ENCODE data around the gene LBX1. TPM values are rescaled to one million over a fixed set of nuclear protein-coding genes. Genes with fewer than 3 reads are reported as not detected.

Gene LBX1
- total RNA-seq, 4 donors from 2014 or later = 0.60 TPM; not detected in 3

GRCh38 chr10:101261702-101262101, 32.4 kb upstream of the LBX1 start:
- peaks cover 0 to 62% of the 10 kb centered on the region in 2 donors for H3K27me3 ChIP-seq

DNA sequence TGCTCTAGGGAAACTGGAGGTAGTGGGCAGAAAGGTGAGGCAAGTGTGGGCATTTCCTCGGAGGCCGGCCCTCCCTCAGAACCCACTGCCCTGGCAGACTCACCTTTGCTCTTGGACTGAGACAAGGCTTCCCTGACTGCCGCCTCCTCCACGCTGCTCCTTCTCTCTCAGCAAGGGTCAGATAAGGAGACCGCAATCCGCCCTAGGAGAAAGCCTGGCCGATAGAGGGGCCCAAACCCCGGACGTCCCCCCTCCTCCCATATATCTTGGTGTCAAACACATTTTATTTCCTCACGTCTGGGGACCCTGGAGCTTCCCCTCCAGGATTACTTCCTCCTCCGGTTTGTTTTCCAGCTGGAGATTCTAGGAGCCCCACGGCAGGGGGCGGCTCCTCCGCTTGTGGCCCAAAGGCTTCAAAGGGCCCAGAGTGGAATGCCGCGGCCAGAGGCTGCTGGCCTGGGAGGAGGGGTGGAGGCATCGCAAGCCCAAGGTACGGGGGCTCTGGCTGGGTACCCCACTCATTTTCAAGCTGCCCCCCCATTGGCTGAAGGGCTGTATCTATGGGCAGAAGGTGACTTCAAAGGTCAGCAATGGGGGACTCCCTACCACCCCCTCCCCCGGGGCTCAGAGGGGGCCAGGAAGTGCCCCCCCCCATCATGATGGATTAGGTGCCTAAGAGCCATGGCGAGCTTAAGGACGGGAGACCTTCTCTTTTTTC, 31.7 kb upstream of the LBX1 start:
- H3K4me1 ChIP-seq = no peaks in the 10 kb centered on the region
- H3K4me3 ChIP-seq = no peak overlapping the region
- H3K27me3 ChIP-seq = peaks cover 0 to 58% of the 10 kb centered on the region in 2 donors
- no peaks in the 10 kb centered on the region for H3K36me3 ChIP-seq
- WGBS, 2 donors = 25 to 32% methylated on average over 21 of the region's 21 CpGs
- H3K27ac ChIP-seq = no peak overlapping the region
- no peak for DNase-seq (ENCODE audit: low spot score in 2 of 2)
- TF ChIP-seq POLR2A (IDR thresholded peaks at IDR 0.05) = no peak
- no peak for TF ChIP-seq EP300 (IDR thresholded peaks at IDR 0.05)
- TF ChIP-seq, protein P1, sequence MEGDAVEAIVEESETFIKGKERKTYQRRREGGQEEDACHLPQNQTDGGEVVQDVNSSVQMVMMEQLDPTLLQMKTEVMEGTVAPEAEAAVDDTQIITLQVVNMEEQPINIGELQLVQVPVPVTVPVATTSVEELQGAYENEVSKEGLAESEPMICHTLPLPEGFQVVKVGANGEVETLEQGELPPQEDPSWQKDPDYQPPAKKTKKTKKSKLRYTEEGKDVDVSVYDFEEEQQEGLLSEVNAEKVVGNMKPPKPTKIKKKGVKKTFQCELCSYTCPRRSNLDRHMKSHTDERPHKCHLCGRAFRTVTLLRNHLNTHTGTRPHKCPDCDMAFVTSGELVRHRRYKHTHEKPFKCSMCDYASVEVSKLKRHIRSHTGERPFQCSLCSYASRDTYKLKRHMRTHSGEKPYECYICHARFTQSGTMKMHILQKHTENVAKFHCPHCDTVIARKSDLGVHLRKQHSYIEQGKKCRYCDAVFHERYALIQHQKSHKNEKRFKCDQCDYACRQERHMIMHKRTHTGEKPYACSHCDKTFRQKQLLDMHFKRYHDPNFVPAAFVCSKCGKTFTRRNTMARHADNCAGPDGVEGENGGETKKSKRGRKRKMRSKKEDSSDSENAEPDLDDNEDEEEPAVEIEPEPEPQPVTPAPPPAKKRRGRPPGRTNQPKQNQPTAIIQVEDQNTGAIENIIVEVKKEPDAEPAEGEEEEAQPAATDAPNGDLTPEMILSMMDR (IDR thresholded peaks at IDR 0.05) = no peak
- H3K9me3 ChIP-seq = peaks cover 0 to 18% (median 1%) of the 10 kb centered on the region in 4 donors

More at GRCh38 chr10:101261702-101262101, 32.4 kb upstream of the LBX1 start:
- no peak overlapping the region for H3K4me3 ChIP-seq
- no peak overlapping the region for H3K27ac ChIP-seq
- TF ChIP-seq EP300 (IDR thresholded peaks at IDR 0.05) (no peak), POLR2A (IDR thresholded peaks at IDR 0.05) (no peak)
- TF ChIP-seq, protein P1 (IDR thresholded peaks at IDR 0.05) = no peak
- H3K4me1 ChIP-seq = no peaks in the 10 kb centered on the region
- H3K36me3 ChIP-seq = no peaks in the 10 kb centered on the region
- 51 to 70% methylated on average over 3 of the region's 3 CpGs for WGBS, 2 donors
- DNase-seq (ENCODE audit: low spot score in 2 of 2) = no peak
- peaks cover 0 to 18% (median 1%) of the 10 kb centered on the region in 4 donors for H3K9me3 ChIP-seq

GRCh38 chr10:101258179-101258885, 29.1 kb upstream of the LBX1 start:
- TF ChIP-seq, protein P1 (IDR thresholded peaks at IDR 0.05) = no peak
- TF ChIP-seq EP300 (IDR thresholded peaks at IDR 0.05) (no peak), POLR2A (IDR thresholded peaks at IDR 0.05) (no peak)
- Histone ChIP-seq H3K9me3 (peaks cover 0 to 18% (median 1%) of the 10 kb centered on the region in 4 donors), H3K4me1 (no peaks in the 10 kb centered on the region), H3K36me3 (no peaks in the 10 kb centered on the region), H3K4me3 (no peak overlapping the region), H3K27me3 (peaks cover 0 to 54% of the 10 kb centered on the region in 2 donors), H3K27ac (no peak overlapping the region)
- 89 to 95% methylated on average over 4 of the region's 4 CpGs for WGBS, 2 donors
- no peak for DNase-seq (ENCODE audit: low spot score in 2 of 2)

- no peaks in the 10 kb centered on the region for H3K4me1 ChIP-seq
- H3K36me3 ChIP-seq = no peaks in the 10 kb centered on the region
- peaks cover 0 to 18% (median 1%) of the 10 kb centered on the region in 4 donors for H3K9me3 ChIP-seq
- WGBS, 2 donors = 91 to 93% methylated on average over 4 of the region's 4 CpGs
- no peak overlapping the region for H3K27ac ChIP-seq
- TF ChIP-seq EP300 (IDR thresholded peaks at IDR 0.05) (no peak), POLR2A (IDR thresholded peaks at IDR 0.05) (no peak)
- TF ChIP-seq, protein P1 (IDR thresholded peaks at IDR 0.05) = no peak
- peaks cover 0 to 52% of the 10 kb centered on the region in 2 donors for H3K27me3 ChIP-seq
- no peak overlapping the region for H3K4me3 ChIP-seq
- DNase-seq (ENCODE audit: low spot score in 2 of 2) = no peak
Observed at GRCh38 chr10:101257491-101257890, 28.2 kb upstream of the LBX1 start.

- no peaks in the 10 kb centered on the region for H3K4me1 ChIP-seq
- no peak overlapping the region for H3K4me3 ChIP-seq
- no peak overlapping the region for H3K27ac ChIP-seq
- 84 to 85% methylated on average over 3 of the region's 3 CpGs for WGBS, 2 donors
- H3K9me3 ChIP-seq = peaks cover 0 to 18% (median 1%) of the 10 kb centered on the region in 4 donors
- no peak for TF ChIP-seq EP300 (IDR thresholded peaks at IDR 0.05)
- no peak for TF ChIP-seq POLR2A (IDR thresholded peaks at IDR 0.05)
- TF ChIP-seq, protein P1 (IDR thresholded peaks at IDR 0.05) = no peak
- no peak for DNase-seq (ENCODE audit: low spot score in 2 of 2)
- H3K36me3 ChIP-seq = no peaks in the 10 kb centered on the region
- H3K27me3 ChIP-seq = peaks cover 0 to 52% of the 10 kb centered on the region in 2 donors
Observed at GRCh38 chr10:101257084-101257483, 27.8 kb upstream of the LBX1 start.
